Loucy (cell line): ENCODE results near the gene KRTAP27-1.

Experiments
- H2AFZ ChIP-seq: fragments of 200-600 bp; sonication (generic); 2 replicates; pipeline ENCODE4 v1.6.0; 2016; ENCODE audit warnings: antibody characterized with exemption, mild to moderate bottlenecking, low read length, moderate library complexity
- H3F3A ChIP-seq: fragments of 200-600 bp; 2 replicates; pipeline ENCODE4 v1.6.0; 2016; ENCODE audit warnings: antibody characterized with exemption, low read depth, mild to moderate bottlenecking
- H3K27me3 ChIP-seq: fragments of 200-600 bp; sonication (generic); 2 replicates; pipeline ENCODE4 v1.6.1; 2014; ENCODE audit warnings: low read length, mild to moderate bottlenecking; ENCODE audit not compliant: insufficient read depth, poor library complexity, severe bottlenecking
- H3K36me3 ChIP-seq: fragments of 200-600 bp; sonication (generic); 2 replicates; pipeline ENCODE4 v1.6.1; 2016; ENCODE audit warnings: low read length; ENCODE audit not compliant: insufficient read depth
- H3K4me1 ChIP-seq: fragments of 200-600 bp; sonication (generic); 2 replicates; pipeline ENCODE4 v1.5.1; 2014; ENCODE audit warnings: low read length, mild to moderate bottlenecking; ENCODE audit not compliant: insufficient read depth, poor library complexity, severe bottlenecking
- H3K4me2 ChIP-seq: fragments of 200-600 bp; sonication (generic); 2 replicates; pipeline ENCODE4 v1.6.0; 2014; ENCODE audit warnings: antibody characterized with exemption, low read length, low read depth, mild to moderate bottlenecking; ENCODE audit not compliant: poor library complexity, severe bottlenecking
- H3K4me3 ChIP-seq: fragments of 200-600 bp; sonication (generic); 2 replicates; pipeline ENCODE4 v1.5.1; 2014; ENCODE audit warnings: low read length, mild to moderate bottlenecking, mixed read lengths; ENCODE audit not compliant: poor library complexity, severe bottlenecking
- H3K79me2 ChIP-seq: fragments of 200-600 bp; sonication (generic); 2 replicates; pipeline ENCODE4 v1.6.1; 2014; ENCODE audit warnings: low read length; ENCODE audit not compliant: insufficient read depth
- H3K9ac ChIP-seq: fragments of 200-600 bp; sonication (generic); 2 replicates; pipeline ENCODE4 v1.6.0; 2014; ENCODE audit warnings: mild to moderate bottlenecking, low read depth, low read length, moderate library complexity; ENCODE audit not compliant: poor library complexity, severe bottlenecking
- H3K9me2 ChIP-seq: fragments of 200-600 bp; sonication (generic); replicated peaks from 2 replicates; pipeline ENCODE4 v1.6.1; 2016; ENCODE audit warnings: low read depth, low read length, mixed read lengths
- H3K9me3 ChIP-seq: fragments of 200-600 bp; sonication (generic); 2 replicates; pipeline ENCODE4 v1.6.1; 2014; ENCODE audit warnings: mild to moderate bottlenecking, antibody characterized with exemption, low read length, low read depth; ENCODE audit not compliant: insufficient read depth
- H4K20me1 ChIP-seq: fragments of 200-600 bp; sonication (generic); 2 replicates; pipeline ENCODE4 v1.6.0; 2014; ENCODE audit warnings: antibody characterized with exemption, low read length, mild to moderate bottlenecking; ENCODE audit not compliant: insufficient read depth, poor library complexity, severe bottlenecking
- EZH2phosphoT487 ChIP-seq: fragments of 200-600 bp; IDR thresholded peaks from 2 replicates; pipeline ENCODE4 v1.6.1; 2018; ENCODE audit warnings: antibody characterized with exemption, mild to moderate bottlenecking, moderate library complexity, borderline replicate concordance
- TF ChIP-seq, protein P1 (sequence below): fragments of 200-600 bp; sonication (generic); conservative IDR thresholded peaks from 2 replicates; pipeline ENCODE4 v1.5.1; 2014; ENCODE audit warnings: mild to moderate bottlenecking, antibody characterized with exemption, low read length

Gene KRTAP27-1

DNA sequence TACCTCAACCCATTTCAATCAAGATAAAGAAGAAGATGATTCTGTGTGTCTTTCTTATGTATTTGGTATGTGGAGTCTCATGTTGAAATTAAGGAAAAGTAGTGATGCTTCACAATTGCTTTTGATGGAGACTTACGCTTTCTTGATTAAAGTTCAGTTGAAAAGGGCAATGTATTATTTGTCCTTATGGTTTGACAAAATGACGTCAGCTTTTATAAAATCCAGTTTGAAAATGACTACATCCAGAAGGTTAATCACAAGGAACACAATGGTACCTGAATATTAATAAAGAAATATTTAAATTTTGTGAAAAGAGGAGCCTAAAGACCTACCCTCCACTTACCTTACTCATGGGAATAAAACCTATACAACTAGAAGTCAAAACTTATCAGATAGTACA lies 21.8 kb downstream of the KRTAP27-1 start:
- no peak overlapping the region for H3K4me3 ChIP-seq
- TF ChIP-seq EZH2phosphoT487: no peak
- TF ChIP-seq, protein P1, sequence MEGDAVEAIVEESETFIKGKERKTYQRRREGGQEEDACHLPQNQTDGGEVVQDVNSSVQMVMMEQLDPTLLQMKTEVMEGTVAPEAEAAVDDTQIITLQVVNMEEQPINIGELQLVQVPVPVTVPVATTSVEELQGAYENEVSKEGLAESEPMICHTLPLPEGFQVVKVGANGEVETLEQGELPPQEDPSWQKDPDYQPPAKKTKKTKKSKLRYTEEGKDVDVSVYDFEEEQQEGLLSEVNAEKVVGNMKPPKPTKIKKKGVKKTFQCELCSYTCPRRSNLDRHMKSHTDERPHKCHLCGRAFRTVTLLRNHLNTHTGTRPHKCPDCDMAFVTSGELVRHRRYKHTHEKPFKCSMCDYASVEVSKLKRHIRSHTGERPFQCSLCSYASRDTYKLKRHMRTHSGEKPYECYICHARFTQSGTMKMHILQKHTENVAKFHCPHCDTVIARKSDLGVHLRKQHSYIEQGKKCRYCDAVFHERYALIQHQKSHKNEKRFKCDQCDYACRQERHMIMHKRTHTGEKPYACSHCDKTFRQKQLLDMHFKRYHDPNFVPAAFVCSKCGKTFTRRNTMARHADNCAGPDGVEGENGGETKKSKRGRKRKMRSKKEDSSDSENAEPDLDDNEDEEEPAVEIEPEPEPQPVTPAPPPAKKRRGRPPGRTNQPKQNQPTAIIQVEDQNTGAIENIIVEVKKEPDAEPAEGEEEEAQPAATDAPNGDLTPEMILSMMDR: no peak
- no peaks in the 10 kb centered on the region for H3K36me3 ChIP-seq
- H3K79me2 ChIP-seq: no peaks in the 10 kb centered on the region
- no peaks in the 10 kb centered on the region for H3K9me2 ChIP-seq
- H2AFZ ChIP-seq: no peak overlapping the region
- H3K4me1 ChIP-seq: no peaks in the 10 kb centered on the region
- no peaks in the 10 kb centered on the region for H3K27me3 ChIP-seq
- no peak overlapping the region for H3K4me2 ChIP-seq
- H3K9ac ChIP-seq: no peak overlapping the region
- H3F3A ChIP-seq: no peaks in the 10 kb centered on the region
- no peaks in the 10 kb centered on the region for H3K9me3 ChIP-seq
- H4K20me1 ChIP-seq: no peaks in the 10 kb centered on the region

DNA sequence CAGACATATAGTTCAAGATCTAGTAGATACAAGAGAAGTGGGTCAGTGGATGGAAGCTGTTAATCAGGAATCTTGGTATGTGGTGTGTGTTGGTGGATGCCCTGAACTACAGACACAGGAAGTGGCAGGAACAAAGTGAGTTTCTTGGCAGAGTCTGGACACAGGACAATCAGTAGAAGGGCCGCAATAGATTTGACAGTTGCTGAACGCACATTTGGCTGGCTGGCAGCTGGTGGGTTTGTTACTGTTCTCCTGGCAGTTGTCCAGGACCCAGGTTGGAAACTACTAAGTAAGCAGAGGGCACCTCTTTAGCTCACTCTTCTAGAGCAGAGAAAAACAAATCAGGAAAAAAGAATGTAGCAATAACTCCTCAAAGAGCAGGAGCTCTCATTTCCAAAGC lies 30.6 kb downstream of the KRTAP27-1 start:
- H3K9me3 ChIP-seq: no peaks in the 10 kb centered on the region
- H3K9ac ChIP-seq: no peak overlapping the region
- H3K36me3 ChIP-seq: no peaks in the 10 kb centered on the region
- no peaks in the 10 kb centered on the region for H3K27me3 ChIP-seq
- no peak overlapping the region for H3K4me2 ChIP-seq
- no peak for TF ChIP-seq EZH2phosphoT487
- TF ChIP-seq, protein P1: no peak
- H3K9me2 ChIP-seq: no peaks in the 10 kb centered on the region
- no peaks in the 10 kb centered on the region for H3K79me2 ChIP-seq
- H2AFZ ChIP-seq: no peak overlapping the region
- no peaks in the 10 kb centered on the region for H3K4me1 ChIP-seq
- no peaks in the 10 kb centered on the region for H4K20me1 ChIP-seq
- H3F3A ChIP-seq: no peaks in the 10 kb centered on the region
- no peak overlapping the region for H3K4me3 ChIP-seq

DNA sequence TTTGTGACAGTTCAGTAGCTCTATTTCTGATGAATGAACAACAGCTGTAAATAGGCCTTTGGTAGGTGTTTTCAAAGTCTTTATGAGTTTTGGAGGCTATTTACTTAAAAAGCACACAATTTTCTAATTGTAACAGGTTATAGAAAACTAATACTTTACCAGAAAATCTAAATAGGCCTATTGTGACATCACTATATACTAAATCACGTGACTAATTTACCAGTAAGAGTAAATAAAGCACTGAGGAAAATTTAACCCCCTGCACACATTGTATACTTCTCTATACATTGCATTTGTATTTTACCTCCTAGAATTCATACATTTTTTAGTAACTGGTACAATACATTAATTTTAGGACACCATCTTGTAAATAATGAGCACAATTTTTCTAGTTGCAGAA lies 32.4 kb downstream of the KRTAP27-1 start:
- H3K4me2 ChIP-seq: no peak overlapping the region
- H3K36me3 ChIP-seq: no peaks in the 10 kb centered on the region
- no peaks in the 10 kb centered on the region for H3K4me1 ChIP-seq
- no peaks in the 10 kb centered on the region for H4K20me1 ChIP-seq
- TF ChIP-seq EZH2phosphoT487: no peak
- TF ChIP-seq, protein P1: no peak
- no peak overlapping the region for H3K4me3 ChIP-seq
- H3F3A ChIP-seq: no peaks in the 10 kb centered on the region
- H3K9me2 ChIP-seq: no peaks in the 10 kb centered on the region
- no peak overlapping the region for H3K9ac ChIP-seq
- no peaks in the 10 kb centered on the region for H3K79me2 ChIP-seq
- H2AFZ ChIP-seq: no peak overlapping the region
- H3K27me3 ChIP-seq: no peaks in the 10 kb centered on the region
- H3K9me3 ChIP-seq: no peaks in the 10 kb centered on the region; the same call in 1 of the 2 replicates
